Immature natural killer cell (primary cell): Measurements from ENCODE around the gene NOP53. TPM values are rescaled to one million over a fixed set of nuclear protein-coding genes. Genes with fewer than 3 reads are reported as not detected.
A peak's percentile ranks its signal among the peaks of the same experiment; 100 is the strongest.
"Not testable (repeated sequence)": the region's sequence is repeated elsewhere in the genome, so short reads cannot be mapped to it uniquely, and the experiment has no call there.

ENCODE experiments used
- DNase-seq, 3 donors: peaks; one replicate each; pipeline ENCODE4 v3.0.0; 2022; ENCODE audit warnings: mixed read lengths in 1 of 3
- H3K27ac Mint-ChIP-seq, 6 donors: one replicate each; pipeline ENCODE4 v1.8.0; 2020; ENCODE audit warnings: mixed read lengths in 6 of 6, mild to moderate bottlenecking in 5 of 6, inconsistent platforms in 4 of 6, moderate library complexity in 3 of 6
- H3K27me3 Mint-ChIP-seq, 3 donors: one replicate each; pipeline ENCODE4 v1.8.0; 2020 to 2021; ENCODE audit warnings: low read depth in 3 of 3, mild to moderate bottlenecking in 3 of 3, mixed read lengths in 3 of 3, moderate library complexity in 3 of 3, inconsistent platforms in 1 of 3
- H3K36me3 Mint-ChIP-seq, 3 donors: one replicate each; pipeline ENCODE4 v1.8.0; 2020; ENCODE audit warnings: mixed read lengths in 3 of 3, inconsistent platforms in 2 of 3, mild to moderate bottlenecking in 2 of 3
- H3K4me1 Mint-ChIP-seq, 2 donors: one replicate each; pipeline ENCODE4 v1.8.0; 2020; ENCODE audit warnings: inconsistent platforms in 2 of 2, mild to moderate bottlenecking in 2 of 2, mixed read lengths in 2 of 2, moderate library complexity in 1 of 2
- H3K4me3 Mint-ChIP-seq, 5 donors: one replicate each; pipeline ENCODE4 v1.8.0; 2020; ENCODE audit warnings: mild to moderate bottlenecking in 5 of 5, mixed read lengths in 5 of 5, inconsistent platforms in 3 of 5, moderate library complexity in 3 of 5
- H3K9me3 Mint-ChIP-seq, 6 donors: one replicate each; pipeline ENCODE4 v1.8.0; 2020; ENCODE audit warnings: mild to moderate bottlenecking in 6 of 6, mixed read lengths in 6 of 6, inconsistent platforms in 4 of 6, moderate library complexity in 3 of 6
- polyA plus RNA-seq, 3 donors: library from polyadenylated mRNA; unstranded; fragments of 300-500 nt; fragmentation: Illumina TruSeq; gene quantifications; one replicate each; pipeline ENCODE4 v1.2.3, GENCODE V29; 2021

The NOP53 gene
- polyA plus RNA-seq, 3 donors from 2014 or later: 72.0 to 234 (median 101) TPM

- Mint-ChIP-seq H3K4me3 (peak overlapping the region; percentile 93 to 96 (median 96)), H3K9me3 (no peaks in the 10 kb centered on the region), H3K36me3 (peaks cover 0 to 16% (median 9%) of the 10 kb centered on the region in 3 donors), H3K27me3 (peaks cover 1 to 4% (median 2%) of the 10 kb centered on the region in 3 donors), H3K27ac (peak overlapping the region in 5 of 6 donors; percentile 86 to 93 (median 91)), H3K4me1 (peaks cover 27 to 33% of the 10 kb centered on the region in 2 donors)
- DNase-seq: no peak
These were observed 34.3 kb downstream of the NOP53 start for GRCh38 chr19:47779524-47780214.

DNA sequence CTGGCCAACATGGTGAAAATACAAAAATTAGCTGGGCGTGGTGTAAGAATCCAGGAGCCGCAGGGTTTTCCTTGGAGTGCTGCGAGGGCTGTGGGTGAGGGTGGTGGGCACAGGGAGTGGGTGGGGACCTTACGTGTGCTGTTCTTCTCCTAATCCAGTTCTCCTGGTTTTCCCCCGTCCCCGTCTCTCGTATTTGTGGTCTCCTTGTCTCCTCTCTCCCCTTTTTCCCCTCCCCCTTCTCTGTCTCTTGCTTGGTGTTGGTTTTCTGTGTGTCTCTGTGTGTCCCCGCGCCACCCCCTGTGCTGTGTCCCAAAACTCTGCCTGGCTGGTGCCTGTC lies 34.8 kb downstream of the NOP53 start:
- Mint-ChIP-seq H3K4me3 (peak overlapping the region; percentile 57 to 96 (median 78)), H3K9me3 (no peaks in the 10 kb centered on the region), H3K36me3 (peaks cover 0 to 17% (median 9%) of the 10 kb centered on the region in 3 donors), H3K27me3 (peaks cover 1 to 4% (median 2%) of the 10 kb centered on the region in 3 donors), H3K27ac (peak overlapping the region in 5 of 6 donors; percentile 5 to 80 (median 38)), H3K4me1 (peaks cover 27 to 33% of the 10 kb centered on the region in 2 donors)
- DNase-seq: no peak

DNA sequence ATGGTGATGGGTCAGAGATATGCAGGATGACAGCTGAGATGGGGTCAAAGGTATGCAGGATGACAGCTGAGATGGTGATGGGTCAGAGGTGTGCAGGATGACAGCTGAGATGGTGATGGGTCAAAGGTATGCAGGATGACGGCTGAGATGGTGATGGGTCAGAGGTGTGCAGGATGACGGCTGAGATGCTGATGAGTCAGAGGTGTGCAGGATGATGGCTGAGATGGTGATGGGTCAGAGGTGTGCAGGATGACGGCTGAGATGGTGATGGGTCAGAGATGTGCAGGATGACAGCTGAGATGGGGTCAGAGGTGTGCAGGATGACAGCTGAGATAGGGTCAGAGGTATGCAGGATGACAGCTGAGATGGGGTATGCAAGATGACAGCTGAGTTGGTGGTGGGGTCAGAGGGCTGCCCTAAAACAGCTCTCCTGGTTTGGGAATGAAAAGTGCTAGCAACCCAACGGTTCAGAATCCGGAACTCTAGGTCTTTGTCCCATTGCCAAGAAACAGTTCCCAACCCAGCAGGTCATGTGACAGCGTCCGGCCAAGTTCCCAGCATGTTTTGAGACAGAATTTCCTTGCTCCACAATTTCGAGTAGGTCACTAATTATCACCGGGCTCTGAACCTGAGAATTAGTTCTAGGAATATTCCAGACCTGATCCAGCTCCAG lies 36.4 kb downstream of the NOP53 start:
- peak overlapping the region in 3 of 6 donors; percentile 18 to 51 (median 26) for H3K27ac Mint-ChIP-seq

GRCh38 chr19:47786566-47786965 lies 41.2 kb downstream of the NOP53 start:
- H3K36me3 Mint-ChIP-seq: peaks cover 4 to 20% (median 5%) of the 10 kb centered on the region in 3 donors
- H3K27ac Mint-ChIP-seq: no peak overlapping the region
- peaks cover under 1 to 1% (median 1%) of the 10 kb centered on the region in 3 donors for H3K27me3 Mint-ChIP-seq
- no peaks in the 10 kb centered on the region for H3K9me3 Mint-ChIP-seq
- H3K4me1 Mint-ChIP-seq: peaks cover 2 to 5% of the 10 kb centered on the region in 2 donors
- no peak overlapping the region for H3K4me3 Mint-ChIP-seq
- no peak for DNase-seq

More for the DNA sequence above, 36.4 kb downstream of the NOP53 start:
- H3K27me3 Mint-ChIP-seq: peaks cover 1 to 4% (median 2%) of the 10 kb centered on the region in 3 donors
- peaks cover 27 to 33% of the 10 kb centered on the region in 2 donors for H3K4me1 Mint-ChIP-seq
- H3K9me3 Mint-ChIP-seq: no peaks in the 10 kb centered on the region
- DNase-seq: no peak
- peaks cover 4 to 21% (median 9%) of the 10 kb centered on the region in 3 donors for H3K36me3 Mint-ChIP-seq
- peak overlapping the region in 2 of 5 donors; percentile 2 to 10 for H3K4me3 Mint-ChIP-seq

DNA sequence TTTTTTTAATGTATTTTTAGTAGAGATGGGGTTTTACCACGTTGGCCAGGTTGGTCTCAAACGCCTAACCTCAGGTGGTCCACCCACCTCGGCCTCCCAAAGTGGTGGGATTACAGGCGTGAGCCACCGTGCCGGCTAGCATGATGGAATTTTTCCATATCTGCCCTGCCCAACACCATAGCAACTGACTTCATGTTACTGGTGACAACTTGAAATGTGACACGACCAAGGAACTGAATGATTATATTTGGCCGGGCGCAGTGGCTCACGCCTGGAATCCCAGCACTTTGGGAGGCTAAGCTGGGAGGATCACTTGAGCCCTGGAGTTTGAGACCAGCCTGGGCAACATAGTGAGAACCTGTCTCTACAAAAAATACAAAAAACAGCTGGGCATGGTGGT lies 42.0 kb downstream of the NOP53 start:
- H3K4me1 Mint-ChIP-seq, DNase-seq, H3K4me3 Mint-ChIP-seq, H3K27me3 Mint-ChIP-seq, H3K9me3 Mint-ChIP-seq, H3K27ac Mint-ChIP-seq: not testable (repeated sequence)
- H3K36me3 Mint-ChIP-seq: peaks cover 3 to 14% (median 4%) of the 10 kb centered on the region in 3 donors

- H3K4me1 Mint-ChIP-seq, H3K27ac Mint-ChIP-seq, H3K27me3 Mint-ChIP-seq, H3K36me3 Mint-ChIP-seq, H3K9me3 Mint-ChIP-seq, H3K4me3 Mint-ChIP-seq, DNase-seq: not testable (repeated sequence)
These were observed 44.5 kb downstream of the NOP53 start for GRCh38 chr19:47789811-47790210.

DNA sequence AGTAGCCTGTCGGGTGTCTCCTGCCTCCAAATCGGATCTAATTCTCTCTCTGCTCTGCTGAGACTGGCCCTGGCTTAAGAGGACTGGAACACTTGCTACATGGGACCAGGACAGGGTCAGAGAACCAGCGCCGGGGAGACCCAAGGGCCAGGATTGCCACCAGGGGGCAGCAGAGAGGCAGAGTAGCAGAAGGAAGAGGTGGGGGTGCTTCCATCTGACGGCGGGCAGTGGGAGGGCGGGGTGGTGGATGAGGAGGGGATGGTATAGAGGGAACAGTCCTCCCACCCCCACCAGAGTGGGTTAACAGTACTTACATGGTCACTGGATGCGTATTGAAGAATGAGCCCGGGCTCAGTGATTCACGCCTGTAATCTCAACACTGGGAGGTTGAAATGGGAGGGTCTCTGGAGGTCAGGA lies 45.1 kb downstream of the NOP53 start:
- H3K9me3 Mint-ChIP-seq: peaks cover 0 to 4% (median 0%) of the 10 kb centered on the region in 6 donors
- no peak overlapping the region for H3K27ac Mint-ChIP-seq
- peaks cover 0 to 3% (median 2%) of the 10 kb centered on the region in 3 donors for H3K36me3 Mint-ChIP-seq
- H3K27me3 Mint-ChIP-seq: peaks cover 0 to 3% (median 0%) of the 10 kb centered on the region in 3 donors
- DNase-seq: peak; percentile 61 to 70 (median 68)
- peaks cover 0 to 2% of the 10 kb centered on the region in 2 donors for H3K4me1 Mint-ChIP-seq
- no peak overlapping the region for H3K4me3 Mint-ChIP-seq

DNA sequence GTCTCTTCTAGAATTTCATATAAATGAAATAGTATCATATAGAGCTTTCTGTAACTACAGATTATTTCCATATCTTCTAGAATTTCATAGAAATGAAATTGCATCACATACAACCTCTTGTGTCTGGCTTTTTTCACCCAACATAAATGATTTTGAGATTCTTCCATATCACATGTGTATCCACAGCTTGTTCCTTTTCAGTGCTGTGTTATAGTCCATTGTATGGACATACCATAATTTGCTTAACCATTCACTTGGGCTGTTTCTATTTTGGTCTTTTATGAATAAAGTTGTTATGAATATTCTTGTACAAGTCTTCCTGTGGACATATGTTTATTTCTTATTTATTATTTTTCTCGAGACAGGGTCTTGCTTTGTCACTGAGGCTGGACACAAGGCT lies 47.3 kb downstream of the NOP53 start:
- Mint-ChIP-seq H3K27ac (no peak overlapping the region), H3K9me3 (peaks cover 0 to 4% (median 0%) of the 10 kb centered on the region in 6 donors), H3K4me1 (peaks cover 0 to 2% of the 10 kb centered on the region in 2 donors), H3K4me3 (no peak overlapping the region), H3K36me3 (peaks cover 0 to 4% (median 0%) of the 10 kb centered on the region in 3 donors), H3K27me3 (peaks cover 0 to 3% (median 3%) of the 10 kb centered on the region in 3 donors)
- no peak for DNase-seq

- Mint-ChIP-seq H3K36me3 (peaks cover 0 to 4% (median 0%) of the 10 kb centered on the region in 3 donors), H3K9me3 (peaks cover 0 to 4% (median 0%) of the 10 kb centered on the region in 6 donors), H3K4me1 (no peaks in the 10 kb centered on the region), H3K27me3 (peaks cover 1 to 3% (median 3%) of the 10 kb centered on the region in 3 donors), H3K27ac (no peak overlapping the region), H3K4me3 (no peak overlapping the region)
- DNase-seq: no peak
These were observed 49.2 kb downstream of the NOP53 start for GRCh38 chr19:47794526-47794925.

GRCh38 chr19:47796785-47797184 lies 51.4 kb downstream of the NOP53 start:
- H3K4me1 Mint-ChIP-seq: no peaks in the 10 kb centered on the region
- H3K4me3 Mint-ChIP-seq: no peak overlapping the region
- peaks cover 1 to 3% (median 1%) of the 10 kb centered on the region in 3 donors for H3K27me3 Mint-ChIP-seq

GRCh38 chr19:47797996-47798903 lies 52.9 kb downstream of the NOP53 start:
- Mint-ChIP-seq H3K9me3 (peaks cover 0 to 5% (median 0%) of the 10 kb centered on the region in 6 donors), H3K36me3 (peaks cover 0 to 4% (median 4%) of the 10 kb centered on the region in 3 donors), H3K4me1 (no peaks in the 10 kb centered on the region), H3K4me3 (no peak overlapping the region), H3K27me3 (peaks cover 1 to 3% (median 3%) of the 10 kb centered on the region in 3 donors), H3K27ac (no peak overlapping the region)
- no peak for DNase-seq

More at GRCh38 chr19:47796785-47797184, 51.4 kb downstream of the NOP53 start:
- Mint-ChIP-seq H3K36me3 (peaks cover 0 to 4% (median 4%) of the 10 kb centered on the region in 3 donors), H3K27ac (no peak overlapping the region), H3K9me3 (peaks cover 0 to 5% (median 0%) of the 10 kb centered on the region in 6 donors)
- DNase-seq: no peak

DNA sequence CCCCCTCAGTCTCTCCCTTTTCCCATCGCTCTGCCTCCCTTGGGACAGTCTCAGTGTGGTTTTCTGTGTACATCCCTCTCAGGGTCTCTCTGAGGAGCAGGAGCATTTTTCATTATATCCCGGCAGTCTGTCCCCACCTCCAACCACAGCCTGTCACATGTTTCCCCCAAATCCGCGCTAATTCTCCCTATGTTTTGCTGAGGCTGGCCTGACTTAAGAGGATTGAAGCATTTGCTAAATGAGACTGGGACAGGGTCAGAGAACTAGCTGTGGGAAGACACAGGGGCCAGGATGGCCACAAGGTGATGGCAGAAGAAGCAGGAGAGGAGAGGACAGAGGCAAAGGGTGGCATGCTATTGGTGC lies 53.5 kb downstream of the NOP53 start:
- no peak for DNase-seq
- peaks cover 1 to 3% (median 3%) of the 10 kb centered on the region in 3 donors for H3K27me3 Mint-ChIP-seq
- peaks cover 0 to 5% (median 0%) of the 10 kb centered on the region in 6 donors for H3K9me3 Mint-ChIP-seq
- H3K36me3 Mint-ChIP-seq: peaks cover 0 to 4% (median 4%) of the 10 kb centered on the region in 3 donors
- no peak overlapping the region for H3K4me3 Mint-ChIP-seq
- H3K27ac Mint-ChIP-seq: no peak overlapping the region
- no peaks in the 10 kb centered on the region for H3K4me1 Mint-ChIP-seq

DNA sequence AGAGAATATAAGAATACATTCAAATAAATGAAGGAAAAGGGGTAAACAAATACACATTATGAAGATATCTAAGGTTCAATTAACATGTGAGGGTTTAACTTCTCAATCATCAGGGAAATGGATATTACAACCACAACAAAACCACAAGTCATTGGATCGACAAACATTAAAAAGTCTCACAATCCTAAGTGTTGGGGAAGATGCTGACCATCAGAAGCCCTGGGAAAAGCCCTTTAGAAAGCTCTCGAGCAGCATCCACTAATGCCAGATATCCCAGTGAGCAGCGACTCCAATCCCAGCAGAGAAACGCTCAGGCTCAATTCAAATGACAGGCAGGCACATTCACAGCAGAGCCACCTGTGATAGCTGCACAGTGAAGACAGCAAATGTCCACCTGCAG lies 55.9 kb downstream of the NOP53 start:
- no peak for DNase-seq
- no peak overlapping the region for H3K4me3 Mint-ChIP-seq
- peaks cover 0 to 4% (median 0%) of the 10 kb centered on the region in 3 donors for H3K36me3 Mint-ChIP-seq
- no peaks in the 10 kb centered on the region for H3K4me1 Mint-ChIP-seq
- H3K9me3 Mint-ChIP-seq: peaks cover 0 to 5% (median 0%) of the 10 kb centered on the region in 6 donors
- H3K27me3 Mint-ChIP-seq: peaks cover 1 to 2% (median 2%) of the 10 kb centered on the region in 3 donors
- H3K27ac Mint-ChIP-seq: no peak overlapping the region
